Activated CD8-positive, alpha-beta memory T cell treated with anti-CD3 and anti-CD28 coated beads for 36 hours (primary cell): ENCODE data around the gene SLC39A7. TPM values are rescaled to one million over a fixed set of nuclear protein-coding genes. Genes with fewer than 3 reads are reported as not detected.

Source experiments
- CTCF ChIA-PET: fragments of 350-600 bp; sonication (Branson Sonifier 250); formaldehyde crosslinking; loops from one replicate; lab custom pipeline; 2021; ENCODE audit warnings: antibody characterized with exemption; lab: Charles Lee
- POLR2A ChIA-PET: fragments of 350-600 bp; sonication (Branson Sonifier 250); formaldehyde crosslinking; loops from one replicate; lab custom pipeline; 2021; ENCODE audit warnings: antibody characterized with exemption; lab: Charles Lee
- total RNA-seq, 2 experiments: library from RNA; stranded (reverse); gene quantifications; one replicate each; pipeline ENCODE4 v1.2.3, GENCODE V29; 2021

Gene SLC39A7
- total RNA-seq, 2 experiments from 2014 or later, result 60.1 to 62.4 TPM

DNA sequence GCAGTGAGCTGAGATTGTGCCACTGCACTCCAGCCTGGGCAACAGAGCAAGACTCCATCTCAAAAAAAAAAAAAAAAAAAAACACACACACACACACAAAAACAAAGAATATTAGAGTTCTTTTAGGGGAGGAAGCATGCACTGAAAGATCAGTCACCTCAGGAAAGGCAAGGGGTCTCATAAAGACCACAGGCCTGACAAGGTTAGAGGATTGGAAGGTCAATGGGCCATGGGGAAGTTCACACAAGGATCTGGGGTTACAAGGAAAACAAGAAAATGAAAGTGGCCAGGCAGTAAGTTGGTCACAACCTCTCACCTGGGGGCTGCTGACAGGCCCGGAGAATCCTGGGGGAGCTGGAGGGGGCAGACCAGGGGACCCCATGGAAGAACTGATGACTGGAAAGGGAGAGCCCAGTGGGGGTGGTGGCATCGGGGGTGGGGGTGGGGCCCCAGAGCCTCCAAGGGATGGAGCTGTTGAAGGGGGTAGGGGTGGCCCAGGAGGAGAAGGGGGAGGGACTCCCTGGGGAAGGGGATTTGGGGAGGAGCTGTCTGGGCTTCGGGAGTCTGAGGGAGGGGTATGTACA, 1.7 kb upstream of the SLC39A7 start:
- ChIA-PET POLR2A (no interaction called here), CTCF (interaction anchor here (2.0 to 2.2 kb wide), 2 partner anchors 10 to 49 kb away, joined by 6 to 10 read pairs; partner anchors contain the start of gene RING1)

DNA sequence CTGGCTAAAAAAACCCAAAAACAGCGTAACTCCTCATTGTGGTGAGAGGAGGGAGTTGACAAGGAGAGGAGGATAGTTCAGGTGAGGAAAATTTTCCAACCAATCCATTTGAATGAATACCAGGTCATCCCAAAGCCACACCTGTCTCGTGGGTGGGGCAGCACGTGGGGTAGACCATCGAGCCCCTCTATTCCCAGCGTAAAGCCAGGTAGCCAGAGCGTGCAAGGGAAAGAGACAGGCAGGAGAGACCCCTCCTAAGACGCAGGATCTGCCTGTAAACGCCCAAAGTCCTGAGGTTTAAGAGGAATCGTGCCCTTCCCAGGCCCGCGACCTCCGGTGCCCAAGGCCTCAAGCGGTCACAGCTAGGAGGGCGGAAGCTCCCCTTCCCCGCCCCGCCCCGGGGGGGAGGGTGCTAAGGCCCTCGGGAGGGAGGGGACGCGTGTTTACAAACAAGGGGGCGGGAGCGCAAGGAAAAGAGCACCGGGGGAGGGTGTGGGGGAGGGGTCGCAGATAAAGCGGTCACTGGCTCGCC, 914 bp upstream of the SLC39A7 start:
- ChIA-PET CTCF (interaction anchor here (0.5 to 2.0 kb wide), 2 partner anchors 9 to 212 kb away, joined by 3 to 6 read pairs; partner anchors contain the start of gene RING1), POLR2A (interaction anchor here (0.6 to 0.8 kb wide), 6 partner anchors 9 to 255 kb away, joined by 3 to 7 read pairs (median 3); partner anchors contain the start of genes RING1, RPS18, VPS52 and ZBTB9)

DNA sequence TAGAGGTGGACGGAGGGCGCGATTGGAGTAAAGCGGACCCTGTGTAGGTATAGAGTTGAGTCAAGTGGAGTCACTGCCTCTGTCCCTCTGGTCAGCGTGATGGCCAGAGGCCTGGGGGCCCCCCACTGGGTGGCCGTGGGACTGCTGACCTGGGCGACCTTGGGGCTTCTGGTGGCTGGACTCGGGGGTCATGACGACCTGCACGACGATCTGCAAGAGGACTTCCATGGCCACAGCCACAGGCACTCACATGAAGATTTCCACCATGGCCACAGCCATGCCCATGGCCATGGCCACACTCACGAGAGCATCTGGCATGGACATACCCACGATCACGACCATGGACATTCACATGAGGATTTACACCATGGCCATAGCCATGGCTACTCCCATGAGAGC, 479 bp downstream of the SLC39A7 start:
- ChIA-PET POLR2A (no interaction called here), CTCF (no interaction called here)

GRCh38 chr6:33201935-33202334, 1.3 kb downstream of the SLC39A7 start:
- POLR2A ChIA-PET, result no interaction called here

GRCh38 chr6:33202799-33203198, 2.1 kb downstream of the SLC39A7 start:
- ChIA-PET CTCF (interaction anchor here (1.4 kb wide), 1 partner anchor 46 kb away, joined by 4 read pairs; no protein-coding TSS in a partner anchor), POLR2A (no interaction called here)

More at GRCh38 chr6:33201935-33202334, 1.3 kb downstream of the SLC39A7 start:
- CTCF ChIA-PET, result interaction anchor here (0.6 to 1.4 kb wide), 2 partner anchors 39 to 47 kb away, joined by 3 to 4 read pairs; no protein-coding TSS in a partner anchor

GRCh38 chr6:33203443-33204164, 2.9 kb downstream of the SLC39A7 start:
- POLR2A ChIA-PET, result no interaction called here
- CTCF ChIA-PET, result interaction anchor here (1.4 kb wide), 1 partner anchor 45 kb away, joined by 4 read pairs; no protein-coding TSS in a partner anchor

- ChIA-PET CTCF (interaction anchor here (0.6 to 2.3 kb wide), 2 partner anchors 44 to 77 kb away, joined by 4 to 15 read pairs; no protein-coding TSS in a partner anchor), POLR2A (interaction anchor here (0.5 to 1.6 kb wide), 2 partner anchors 40 to 232 kb away, joined by 3 to 4 read pairs; no protein-coding TSS in a partner anchor)
These were observed 3.4 kb downstream of the SLC39A7 start for GRCh38 chr6:33204165-33204414.

- CTCF ChIA-PET, result interaction anchor here (0.6 to 2.3 kb wide), 8 partner anchors 23 to 77 kb away, joined by 3 to 15 read pairs (median 4); partner anchors contain the start of genes B3GALT4, RPS18 and VPS52
- POLR2A ChIA-PET, result interaction anchor here (0.5 to 1.6 kb wide), 7 partner anchors 21 to 233 kb away, joined by 3 to 10 read pairs (median 4); partner anchors contain the start of gene HLA-DPA1
These were observed 3.9 kb downstream of the SLC39A7 start, which contains the start of gene HSD17B8 for GRCh38 chr6:33204415-33205190. Gene HSD17B8 (plus strand): TSS chr6:33204655. CDS start chr6:33204669, 14 bp downstream.

GRCh38 chr6:33205191-33206026, 4.7 kb downstream of the SLC39A7 start:
- ChIA-PET POLR2A (interaction anchor here (0.8 to 1.6 kb wide), 5 partner anchors 22 to 233 kb away, joined by 3 to 10 read pairs (median 4); no protein-coding TSS in a partner anchor), CTCF (interaction anchor here (0.6 to 2.3 kb wide), 8 partner anchors 23 to 87 kb away, joined by 3 to 15 read pairs (median 4); partner anchors contain the start of genes B3GALT4, RPS18 and VPS52)

DNA sequence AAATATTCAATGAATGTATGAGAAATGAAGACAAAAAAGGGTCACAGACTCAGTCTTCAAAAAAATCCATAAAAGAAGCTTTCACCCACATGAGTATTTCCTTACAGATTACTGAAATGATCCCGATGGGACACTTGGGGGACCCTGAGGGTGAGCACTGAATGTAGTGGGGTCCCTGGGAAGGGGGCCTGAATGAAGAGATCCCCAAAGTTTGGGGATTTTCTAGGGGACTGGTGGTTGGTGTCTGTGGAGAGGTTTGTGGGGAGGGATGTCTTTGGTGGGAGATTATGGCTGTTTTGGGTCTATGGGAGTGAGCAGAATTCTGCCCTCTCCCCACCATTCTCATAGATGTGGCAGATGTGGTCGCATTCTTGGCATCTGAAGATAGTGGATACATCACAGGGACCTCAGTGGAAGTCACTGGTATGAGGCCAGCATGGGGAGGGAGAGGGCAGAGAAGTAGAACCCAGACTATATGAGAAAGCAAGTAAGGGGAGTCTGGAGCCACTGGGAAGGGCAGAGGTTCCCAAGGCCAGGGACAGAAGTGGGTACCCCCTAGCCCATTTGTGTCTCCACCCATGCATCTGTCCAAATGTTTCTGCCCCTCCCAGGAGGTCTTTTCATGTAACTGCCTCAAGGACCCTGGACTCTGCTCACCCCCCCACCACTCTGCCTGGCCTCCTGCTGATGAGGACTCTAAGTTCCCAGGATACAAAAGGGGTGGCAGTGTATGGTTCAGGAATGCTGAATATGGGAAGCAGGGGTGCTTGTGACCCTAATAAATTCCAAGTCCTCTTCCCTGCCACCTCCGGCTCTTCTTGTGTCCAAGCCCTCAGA, 5.6 kb downstream of the SLC39A7 start:
- ChIA-PET CTCF (interaction anchor here (1.4 to 2.3 kb wide), 2 partner anchors 41 to 46 kb away, joined by 3 to 15 read pairs; no protein-coding TSS in a partner anchor), POLR2A (interaction anchor here (1.1 kb wide), 1 partner anchor 42 kb away, joined by 10 read pairs; no protein-coding TSS in a partner anchor)

DNA sequence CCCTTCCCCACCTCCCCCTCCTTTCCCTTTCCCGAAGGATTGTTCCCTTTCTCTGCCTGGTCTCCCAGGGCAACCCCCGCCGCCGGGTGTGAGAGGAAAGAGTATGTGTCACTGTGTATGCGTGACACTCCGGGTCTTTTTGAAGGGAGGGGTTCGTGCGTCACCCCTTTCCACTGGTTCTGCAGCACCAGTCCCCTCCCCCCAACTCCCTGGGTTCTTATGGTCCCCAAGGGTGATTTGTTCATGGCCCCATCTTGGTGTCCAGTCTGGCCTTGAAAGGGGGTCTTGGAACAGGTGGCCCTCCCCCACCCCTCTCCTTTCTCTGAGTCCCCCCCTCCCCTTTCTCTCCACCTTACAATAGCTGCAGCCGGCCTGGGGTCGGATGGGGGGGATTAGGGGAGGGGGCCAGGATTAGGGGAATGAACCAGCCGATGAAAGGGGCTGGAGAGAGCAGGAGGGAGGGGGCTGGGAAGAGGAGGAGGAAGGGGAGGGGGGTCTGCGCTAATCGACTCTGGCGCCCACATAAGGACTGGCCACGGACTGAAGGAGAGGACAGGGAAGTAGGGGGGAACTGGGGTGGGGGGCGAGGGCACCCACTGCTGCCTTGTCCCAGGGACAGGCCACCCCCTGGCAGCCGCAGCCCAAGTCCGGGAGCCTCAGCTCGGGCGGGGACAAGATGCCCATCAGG, 6.3 kb downstream of the SLC39A7 start:
- POLR2A ChIA-PET, result interaction anchor here (0.5 kb wide), 1 partner anchor 36 kb away, joined by 3 read pairs; no protein-coding TSS in a partner anchor
- CTCF ChIA-PET, result interaction anchor here (2.5 kb wide), 1 partner anchor 42 kb away, joined by 13 read pairs; no protein-coding TSS in a partner anchor

DNA sequence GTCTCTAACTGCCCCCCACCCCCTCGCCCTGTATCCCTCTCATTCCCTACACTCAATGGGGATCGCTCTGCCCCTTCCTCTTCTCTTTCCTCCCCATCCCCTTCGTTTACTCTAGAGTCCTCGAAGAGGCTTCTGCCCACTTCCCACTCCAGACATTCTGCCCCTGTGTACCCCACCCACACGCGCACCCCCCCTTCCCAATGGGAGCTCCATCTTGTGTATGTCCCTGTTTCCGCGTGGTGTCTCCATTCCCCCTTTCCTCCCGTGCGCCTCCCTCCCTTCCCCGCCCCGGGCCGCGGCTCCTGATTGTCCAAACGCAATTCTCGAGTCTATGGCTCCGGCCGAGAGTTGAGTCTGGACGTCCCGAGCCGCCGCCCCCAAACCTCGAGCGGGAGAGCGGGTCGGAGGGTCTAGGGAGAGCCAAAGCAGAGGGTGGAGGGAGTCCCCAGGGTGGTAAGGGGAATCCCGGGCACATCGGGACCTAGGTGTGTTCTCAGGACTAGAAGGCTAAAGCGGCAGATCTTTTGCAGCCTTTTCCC, 7.0 kb downstream of the SLC39A7 start:
- POLR2A ChIA-PET, result interaction anchor here (0.5 to 1.9 kb wide), 4 partner anchors 35 to 65 kb away, joined by 3 to 15 read pairs (median 6); partner anchors contain the start of genes RPS18 and VPS52
- CTCF ChIA-PET, result interaction anchor here (2.0 to 2.5 kb wide), 3 partner anchors 8 to 41 kb away, joined by 6 to 13 read pairs (median 9); partner anchors contain the start of genes RXRB and SLC39A7

DNA sequence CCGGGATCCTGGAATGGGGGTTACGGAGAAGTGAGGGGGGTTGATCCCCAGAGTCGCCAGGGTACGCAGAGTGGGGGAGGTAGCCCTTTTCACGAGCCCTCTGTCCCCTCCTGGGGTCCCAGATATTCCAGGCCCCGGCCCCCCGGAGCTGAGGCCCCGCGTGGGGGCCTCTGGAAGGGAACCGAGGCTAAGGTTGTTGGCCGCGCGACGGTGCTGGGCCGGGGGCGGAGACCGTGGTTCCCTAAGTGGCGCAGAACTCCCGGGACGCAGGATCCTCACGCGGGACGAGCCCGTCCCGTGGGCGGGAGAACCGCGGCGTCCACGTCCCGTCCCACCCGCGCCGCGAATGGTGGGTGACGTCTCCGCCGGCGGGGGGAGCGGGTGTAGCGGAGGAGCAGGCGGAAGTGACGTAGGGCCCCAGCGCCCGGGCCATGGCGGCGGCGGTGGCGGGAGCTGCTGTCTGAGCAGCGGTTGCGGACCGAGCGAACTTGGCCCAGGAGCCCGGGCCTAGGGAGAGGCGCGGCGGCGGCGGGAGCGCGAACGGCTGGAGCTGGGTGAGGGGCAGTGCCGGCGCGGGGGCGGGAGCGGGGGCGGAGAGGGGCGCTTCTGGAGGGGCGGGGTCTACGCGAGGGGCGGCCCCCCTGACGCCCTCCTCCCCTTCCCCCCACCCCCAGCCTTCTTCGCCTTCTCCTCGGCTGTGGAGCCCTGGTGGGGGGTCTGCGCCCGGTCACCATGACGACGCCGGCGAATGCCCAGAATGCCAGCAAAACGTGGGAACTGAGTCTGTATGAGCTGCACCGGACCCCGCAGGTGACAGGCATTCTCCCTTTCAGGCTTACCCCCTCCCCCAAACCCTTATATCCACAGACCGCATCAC, 7.7 kb downstream of the SLC39A7 start, which contains the start of gene RING1:
Gene RING1, plus strand, starts transcription at position 410 of the 877 bp plus-strand sequence. Its CDS starts 323 bp downstream, at position 733.
- CTCF ChIA-PET, result interaction anchor here (0.9 to 2.5 kb wide), 5 partner anchors 8 to 50 kb away, joined by 3 to 13 read pairs (median 6); partner anchors contain the start of genes RXRB and SLC39A7
- POLR2A ChIA-PET, result interaction anchor here (0.7 to 1.9 kb wide), 7 partner anchors 9 to 265 kb away, joined by 3 to 15 read pairs (median 3); partner anchors contain the start of genes RPS18 and VPS52

GRCh38 chr6:33209856-33210255, 9.2 kb downstream of the SLC39A7 start:
- CTCF ChIA-PET, result interaction anchor here (2.4 kb wide), 1 partner anchor 13 kb away, joined by 9 read pairs; no protein-coding TSS in a partner anchor
- POLR2A ChIA-PET, result interaction anchor here (1.4 kb wide), 1 partner anchor 238 kb away, joined by 3 read pairs; no protein-coding TSS in a partner anchor
